Epithelial cell of esophagus (primary cell): ENCODE data around the gene NRG3.
A peak's percentile ranks its signal among the peaks of the same experiment; 100 is the strongest.

ENCODE experiments used
- DNase-seq: peaks from one replicate; pipeline ENCODE4 v3.0.0; 2010; ENCODE audit warnings: low read depth
- H3K4me3 ChIP-seq: 2 replicates; pipeline ENCODE4 v1.5.1; 2011; ENCODE audit warnings: mild to moderate bottlenecking, low read length, control low read depth
- TF ChIP-seq, protein P1 (sequence below): IDR thresholded peaks from 2 replicates; pipeline ENCODE4 v1.5.1; 2011; ENCODE audit warnings: low read depth, mild to moderate bottlenecking, low read length, control low read depth, inconsistent platforms; ENCODE audit not compliant: insufficient read depth; ENCODE audit errors: missing control alignments

NRG3 gene

DNA sequence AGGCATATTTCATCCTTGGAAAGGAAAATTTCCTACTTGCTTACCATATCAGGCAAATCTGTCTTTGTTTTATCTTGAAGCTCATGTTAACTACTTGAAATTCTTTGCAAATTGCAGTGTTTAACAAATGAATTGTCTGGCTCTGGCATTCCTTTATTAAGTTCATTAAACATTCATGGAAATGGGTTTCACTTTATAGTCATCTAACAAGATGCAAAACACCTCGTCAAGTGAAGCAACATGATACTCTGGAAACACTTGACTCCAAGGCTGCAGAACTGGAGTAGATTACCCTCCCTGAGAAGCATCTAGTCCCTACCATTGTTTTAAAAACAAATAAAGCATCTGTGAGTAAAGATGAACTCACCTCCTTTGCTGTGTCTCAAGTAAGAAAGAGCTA, 1086.9 kb downstream of the NRG3 start:
- no peak for DNase-seq
- TF ChIP-seq, protein P1, sequence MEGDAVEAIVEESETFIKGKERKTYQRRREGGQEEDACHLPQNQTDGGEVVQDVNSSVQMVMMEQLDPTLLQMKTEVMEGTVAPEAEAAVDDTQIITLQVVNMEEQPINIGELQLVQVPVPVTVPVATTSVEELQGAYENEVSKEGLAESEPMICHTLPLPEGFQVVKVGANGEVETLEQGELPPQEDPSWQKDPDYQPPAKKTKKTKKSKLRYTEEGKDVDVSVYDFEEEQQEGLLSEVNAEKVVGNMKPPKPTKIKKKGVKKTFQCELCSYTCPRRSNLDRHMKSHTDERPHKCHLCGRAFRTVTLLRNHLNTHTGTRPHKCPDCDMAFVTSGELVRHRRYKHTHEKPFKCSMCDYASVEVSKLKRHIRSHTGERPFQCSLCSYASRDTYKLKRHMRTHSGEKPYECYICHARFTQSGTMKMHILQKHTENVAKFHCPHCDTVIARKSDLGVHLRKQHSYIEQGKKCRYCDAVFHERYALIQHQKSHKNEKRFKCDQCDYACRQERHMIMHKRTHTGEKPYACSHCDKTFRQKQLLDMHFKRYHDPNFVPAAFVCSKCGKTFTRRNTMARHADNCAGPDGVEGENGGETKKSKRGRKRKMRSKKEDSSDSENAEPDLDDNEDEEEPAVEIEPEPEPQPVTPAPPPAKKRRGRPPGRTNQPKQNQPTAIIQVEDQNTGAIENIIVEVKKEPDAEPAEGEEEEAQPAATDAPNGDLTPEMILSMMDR = no peak
- no peak overlapping the region for H3K4me3 ChIP-seq

DNA sequence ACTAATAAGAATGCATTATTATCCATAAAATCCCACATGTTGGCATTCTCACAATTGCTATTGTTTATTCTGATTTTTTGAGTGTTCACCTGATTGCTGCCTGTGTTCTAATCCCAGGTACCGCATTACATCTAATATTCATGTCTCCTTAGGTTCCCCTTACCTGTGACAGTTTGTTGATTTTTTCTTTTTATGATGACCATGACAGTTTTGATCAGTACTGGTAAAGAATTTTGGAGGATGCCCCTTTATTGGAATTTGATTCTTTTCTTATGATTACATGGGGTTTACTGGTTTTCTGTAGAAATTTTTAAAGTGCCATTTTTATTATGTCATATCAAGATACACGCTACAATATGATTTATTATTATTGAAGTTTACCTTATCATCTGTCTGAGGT, 1091.1 kb downstream of the NRG3 start:
- TF ChIP-seq, protein P1 = no peak
- no peak overlapping the region for H3K4me3 ChIP-seq
- DNase-seq = no peak

DNA sequence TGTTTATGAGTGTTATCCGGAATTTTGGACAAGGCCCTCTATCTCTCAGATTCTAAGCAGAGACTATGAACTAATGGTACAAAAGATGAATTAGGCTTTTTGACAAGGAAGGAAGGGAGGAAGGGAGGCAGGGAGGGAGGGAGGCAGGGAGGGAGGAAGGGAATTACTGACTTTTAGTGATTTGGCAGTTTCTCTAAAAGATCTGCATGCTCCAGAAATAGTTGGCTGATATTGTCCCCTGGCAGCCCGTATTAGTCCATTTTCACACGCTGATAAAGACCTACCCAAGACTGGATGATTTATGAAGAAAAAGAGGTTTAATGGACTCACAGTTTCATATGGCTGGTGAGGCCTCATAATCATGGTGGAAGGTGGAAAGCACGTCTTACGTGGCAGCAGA, 1093.5 kb downstream of the NRG3 start:
- no peak for DNase-seq
- TF ChIP-seq, protein P1 = no peak
- H3K4me3 ChIP-seq = no peak overlapping the region

DNA sequence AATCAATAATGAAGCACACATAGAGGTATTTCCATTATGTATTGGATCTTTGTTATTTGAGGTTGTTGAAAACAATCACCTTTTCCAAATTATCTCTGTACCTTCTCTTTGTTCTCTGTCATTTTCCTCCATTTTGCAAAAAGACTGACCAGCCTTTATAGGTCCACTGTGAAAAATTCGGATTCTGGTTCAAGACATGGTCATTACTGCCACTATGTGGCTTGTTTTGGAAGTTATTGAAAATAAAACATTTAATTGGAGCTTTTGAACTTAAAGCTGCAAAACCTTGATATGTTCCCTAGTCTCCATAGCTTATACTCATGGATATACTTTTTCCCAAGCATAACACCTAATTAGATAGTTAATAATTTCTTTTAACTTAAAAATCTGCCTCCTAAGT, 1094.4 kb downstream of the NRG3 start:
- H3K4me3 ChIP-seq = no peak overlapping the region
- TF ChIP-seq, protein P1 = peak; percentile 17
- peak; percentile 1 for DNase-seq

DNA sequence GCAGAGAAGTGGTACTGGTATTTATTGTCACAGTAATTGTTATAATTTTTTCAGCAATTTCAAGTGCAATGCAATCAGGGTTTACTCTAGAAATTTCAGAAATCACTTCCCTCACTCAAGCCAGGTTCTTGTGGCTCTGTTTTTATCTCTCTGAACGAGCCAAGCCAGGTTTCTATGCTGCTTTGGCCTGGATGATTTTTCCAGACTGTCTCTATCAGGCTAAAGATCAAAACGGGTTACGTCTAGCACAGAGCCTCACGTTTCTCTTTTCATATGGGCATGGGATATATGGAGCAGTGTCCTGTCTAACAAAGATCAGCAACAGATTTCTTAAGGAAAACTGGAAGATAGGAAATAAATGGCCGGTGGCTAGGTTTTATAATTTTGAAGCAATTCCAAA, 1105.3 kb downstream of the NRG3 start:
- TF ChIP-seq, protein P1 = no peak
- no peak overlapping the region for H3K4me3 ChIP-seq
- DNase-seq = no peak

DNA sequence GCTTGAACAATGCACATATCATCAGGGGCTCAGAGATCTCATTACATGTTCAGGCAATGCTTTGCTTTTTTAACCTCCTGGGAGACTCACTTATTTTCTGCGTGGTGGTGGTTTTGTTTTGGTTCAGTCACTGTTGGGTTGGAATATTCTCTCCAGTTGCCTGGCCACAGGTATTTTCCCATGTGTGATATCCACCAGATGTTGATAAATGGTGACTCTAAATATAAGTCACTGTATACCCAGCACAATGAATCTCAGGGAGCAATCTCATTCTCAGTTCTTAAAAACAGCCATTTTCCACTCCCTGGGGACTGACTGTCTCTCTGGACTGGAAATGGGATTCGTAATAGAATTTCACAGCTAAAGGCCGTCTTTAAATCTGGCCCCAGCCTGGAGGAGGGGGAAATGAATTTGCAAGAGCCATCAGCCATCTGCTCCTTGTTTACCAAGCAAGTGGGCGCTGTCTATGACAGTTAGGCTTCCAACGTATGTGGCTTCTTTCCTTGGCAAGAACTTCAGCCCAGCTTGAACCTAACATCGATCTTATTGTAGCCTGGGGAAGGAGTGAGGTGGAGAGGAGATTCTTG, 1106.2 kb downstream of the NRG3 start:
- H3K4me3 ChIP-seq = no peak overlapping the region
- DNase-seq = no peak
- TF ChIP-seq, protein P1 = no peak

DNA sequence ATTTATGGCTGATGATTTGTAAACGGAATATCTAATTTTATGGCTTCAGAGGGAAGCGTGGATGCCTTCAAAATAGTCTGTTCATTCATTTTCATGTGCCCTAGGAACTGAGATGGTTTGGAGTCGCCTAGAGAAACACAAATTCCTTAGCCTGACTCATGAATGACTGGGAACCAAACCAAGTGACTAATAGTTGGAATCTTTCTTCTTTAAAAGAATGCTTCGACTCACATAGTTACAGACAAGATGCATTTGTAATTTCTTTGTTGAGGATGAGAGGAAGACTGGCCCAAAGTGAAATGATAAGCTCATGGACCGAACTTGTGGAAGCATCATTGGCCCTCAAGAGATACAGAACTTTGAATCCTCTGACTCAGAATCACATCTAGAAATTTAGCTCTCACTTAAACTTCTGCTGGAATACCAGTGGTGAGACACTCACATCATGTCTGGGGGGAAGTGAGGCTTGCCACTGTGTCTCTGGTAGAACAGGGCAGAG, 1107.2 kb downstream of the NRG3 start:
- TF ChIP-seq, protein P1 = no peak
- peak; percentile 58 for DNase-seq
- H3K4me3 ChIP-seq = no peak overlapping the region
